Measurements from ENCODE around the gene SEC24B.

SEC24B gene

DNA sequence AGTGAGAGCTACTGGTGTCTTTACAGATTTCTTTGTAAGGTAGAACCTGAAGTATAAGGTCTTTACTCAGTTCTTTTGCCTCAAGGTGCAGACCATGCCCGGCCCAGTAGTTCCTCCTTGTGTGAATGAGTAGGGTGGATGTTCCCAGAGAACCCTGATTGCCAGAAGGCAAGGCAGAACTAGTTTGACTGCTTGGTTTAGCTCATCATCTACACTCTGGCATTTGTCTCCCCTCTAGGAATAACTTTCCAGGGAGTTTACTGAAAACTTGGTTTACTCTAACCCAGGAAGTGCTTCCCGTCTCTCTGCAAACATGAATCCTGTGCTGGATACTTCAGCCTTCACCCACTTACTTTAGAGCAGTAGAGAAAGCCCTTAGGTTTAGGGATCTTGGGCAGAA is 155.5 kb downstream of the SEC24B start:
- no peak for DNase-seq

GRCh38 chr4:109589605-109590004 is 156.0 kb downstream of the SEC24B start:
- DNase-seq: no peak
